Activated naive CD8-positive, alpha-beta T cell (primary cell): ENCODE results near the gene GZMA.

Experiments used
- H3K27ac Mint-ChIP-seq: one replicate; pipeline ENCODE4 v1.8.0; 2021; ENCODE audit warnings: mixed read lengths
- H3K27me3 Mint-ChIP-seq: one replicate; pipeline ENCODE4 v1.8.0; 2021; ENCODE audit warnings: mixed read lengths
- H3K36me3 Mint-ChIP-seq: one replicate; pipeline ENCODE4 v1.8.0; 2021; ENCODE audit warnings: mixed read lengths
- H3K4me1 Mint-ChIP-seq: one replicate; pipeline ENCODE4 v1.8.0; 2021; ENCODE audit warnings: low read depth, mixed read lengths
- H3K4me3 Mint-ChIP-seq: one replicate; pipeline ENCODE4 v1.8.0; 2021; ENCODE audit warnings: mild to moderate bottlenecking, mixed read lengths
- H3K9me3 Mint-ChIP-seq: one replicate; pipeline ENCODE4 v1.8.0; 2021; ENCODE audit warnings: low read depth, mixed read lengths

Gene GZMA

GRCh38 chr5:55143624-55144023, 41.2 kb downstream of the GZMA start:
- Mint-ChIP-seq H3K4me1 (peaks cover 28% of the 10 kb centered on the region), H3K27me3 (peaks cover 3% of the 10 kb centered on the region), H3K27ac (no peak overlapping the region), H3K36me3 (no peaks in the 10 kb centered on the region), H3K9me3 (no peaks in the 10 kb centered on the region), H3K4me3 (no peak overlapping the region)

- Mint-ChIP-seq H3K27ac (no peak overlapping the region), H3K4me1 (peaks cover 23% of the 10 kb centered on the region), H3K9me3 (no peaks in the 10 kb centered on the region), H3K36me3 (no peaks in the 10 kb centered on the region), H3K4me3 (no peak overlapping the region), H3K27me3 (peaks cover 6% of the 10 kb centered on the region)
Measured at GRCh38 chr5:55146080-55146479, 43.6 kb downstream of the GZMA start.

- peaks cover 17% of the 10 kb centered on the region for H3K4me1 Mint-ChIP-seq
- H3K36me3 Mint-ChIP-seq: no peaks in the 10 kb centered on the region
- H3K27me3 Mint-ChIP-seq: peaks cover 6% of the 10 kb centered on the region
- H3K27ac Mint-ChIP-seq: no peak overlapping the region
- H3K4me3 Mint-ChIP-seq: no peak overlapping the region
- no peaks in the 10 kb centered on the region for H3K9me3 Mint-ChIP-seq
Measured at GRCh38 chr5:55146543-55147151, 44.2 kb downstream of the GZMA start.

GRCh38 chr5:55149308-55149795, 46.9 kb downstream of the GZMA start:
- no peak overlapping the region for H3K27ac Mint-ChIP-seq
- H3K4me3 Mint-ChIP-seq: no peak overlapping the region
- H3K27me3 Mint-ChIP-seq: peaks cover 9% of the 10 kb centered on the region
- peaks cover 7% of the 10 kb centered on the region for H3K4me1 Mint-ChIP-seq
- H3K36me3 Mint-ChIP-seq: no peaks in the 10 kb centered on the region
- H3K9me3 Mint-ChIP-seq: no peaks in the 10 kb centered on the region

GRCh38 chr5:55151923-55152842, 49.7 kb downstream of the GZMA start:
- Mint-ChIP-seq H3K27me3 (peaks cover 8% of the 10 kb centered on the region), H3K9me3 (no peaks in the 10 kb centered on the region), H3K4me3 (no peak overlapping the region), H3K4me1 (no peaks in the 10 kb centered on the region), H3K36me3 (no peaks in the 10 kb centered on the region), H3K27ac (no peak overlapping the region)

- Mint-ChIP-seq H3K4me1 (no peaks in the 10 kb centered on the region), H3K4me3 (no peak overlapping the region), H3K27ac (no peak overlapping the region), H3K9me3 (no peaks in the 10 kb centered on the region), H3K27me3 (peaks cover 7% of the 10 kb centered on the region), H3K36me3 (no peaks in the 10 kb centered on the region)
Measured at GRCh38 chr5:55154873-55155272, 52.4 kb downstream of the GZMA start.
